Cortex of kidney (tissue), 1 donor: Measurements from ENCODE around the gene STYXL1.

Source experiments
- DNase-seq: peaks from one replicate; lab custom pipeline; 2025; lab: John Stamatoyannopoulos, UW

Gene STYXL1

DNA sequence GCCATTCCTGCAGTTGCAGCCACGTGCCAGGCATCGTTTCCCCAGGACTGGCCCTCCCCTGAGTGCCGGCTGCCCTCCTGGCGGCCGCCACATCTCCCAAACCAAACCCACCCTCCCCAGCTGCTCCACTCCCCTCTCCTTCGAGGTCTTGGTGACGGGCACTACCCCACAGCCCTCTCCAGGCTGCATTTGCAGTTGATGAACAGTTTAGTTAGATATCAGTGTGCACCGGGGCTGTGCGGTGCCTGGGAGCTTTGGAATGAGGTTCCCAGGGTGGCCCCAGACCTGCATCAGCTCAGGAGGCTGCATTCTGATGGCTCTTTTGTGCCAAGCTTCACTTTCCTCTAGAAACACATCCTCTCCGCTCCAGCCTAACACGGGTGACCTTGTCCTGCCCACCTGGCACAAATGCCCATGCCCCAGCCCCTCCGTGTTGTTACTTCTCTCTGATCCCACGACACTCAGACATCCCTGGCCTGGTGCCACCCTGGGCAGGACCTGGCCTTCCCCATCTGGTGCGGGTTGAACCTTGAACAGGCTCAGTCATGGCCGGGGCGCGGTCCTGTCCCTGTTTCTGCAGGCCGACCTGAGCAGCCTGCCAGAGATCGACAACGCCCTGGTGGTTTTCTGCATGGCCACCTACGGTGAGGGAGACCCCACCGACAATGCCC is 67.9 kb downstream of the STYXL1 start:
- DNase-seq: no peak

DNA sequence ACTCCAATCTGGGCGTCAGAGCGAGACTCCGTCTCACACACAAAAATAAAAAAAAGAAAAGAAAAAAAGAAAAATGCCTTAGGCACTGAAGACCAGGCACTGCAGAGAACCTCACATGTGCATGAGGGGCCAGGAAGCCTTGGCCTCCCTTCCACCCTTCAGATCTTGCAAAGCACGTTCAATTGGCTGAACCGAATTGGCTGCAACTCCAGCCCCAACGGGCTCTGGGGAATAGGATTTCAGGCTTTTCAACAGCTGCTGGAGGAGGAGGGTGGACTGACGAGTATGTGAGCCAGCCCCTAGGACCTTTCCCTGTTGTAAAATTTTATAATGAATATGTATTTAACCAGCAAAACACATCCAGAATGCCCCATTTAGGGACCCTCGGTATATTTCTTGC is 70.1 kb downstream of the STYXL1 start:
- no peak for DNase-seq

DNA sequence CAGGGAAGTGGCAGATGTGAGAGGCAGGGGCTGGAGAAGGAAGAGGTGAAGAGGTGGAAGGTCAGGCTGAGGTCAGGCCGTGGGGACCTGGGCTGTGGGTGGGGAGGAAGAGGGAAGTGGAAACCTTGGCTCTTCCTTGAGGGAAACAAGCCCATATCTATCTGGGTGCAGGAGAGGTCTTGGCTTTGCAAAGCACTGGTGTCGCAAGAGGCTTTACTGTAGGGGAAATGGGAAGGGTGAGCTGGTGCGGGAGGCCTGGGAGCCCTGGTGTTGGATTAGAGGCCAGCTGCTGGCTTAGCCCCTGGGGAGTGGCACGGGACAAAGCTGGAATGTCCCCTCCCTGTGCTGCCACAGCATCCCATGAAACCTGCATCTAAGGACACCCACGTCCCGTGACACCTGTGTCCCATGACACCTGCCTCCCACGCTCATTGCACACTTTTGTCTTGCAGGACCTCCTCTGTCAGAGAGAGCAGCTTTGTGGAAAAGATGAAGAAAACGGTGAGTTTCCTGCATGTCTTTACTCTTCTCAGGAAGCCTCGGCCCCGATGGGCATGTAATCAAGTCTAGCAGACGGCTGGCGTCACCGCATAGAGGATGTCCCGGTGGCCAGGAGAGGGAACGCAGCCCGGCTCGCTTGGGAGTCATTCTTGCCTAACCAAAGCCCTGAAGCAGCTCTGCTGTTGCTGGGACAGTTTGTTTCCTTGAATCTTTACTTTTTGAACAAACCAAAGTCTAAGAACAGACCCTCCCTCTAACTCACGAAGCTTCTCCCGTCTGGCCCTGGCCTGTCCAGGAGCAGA is 75.6 kb downstream of the STYXL1 start:
- DNase-seq: no peak

DNA sequence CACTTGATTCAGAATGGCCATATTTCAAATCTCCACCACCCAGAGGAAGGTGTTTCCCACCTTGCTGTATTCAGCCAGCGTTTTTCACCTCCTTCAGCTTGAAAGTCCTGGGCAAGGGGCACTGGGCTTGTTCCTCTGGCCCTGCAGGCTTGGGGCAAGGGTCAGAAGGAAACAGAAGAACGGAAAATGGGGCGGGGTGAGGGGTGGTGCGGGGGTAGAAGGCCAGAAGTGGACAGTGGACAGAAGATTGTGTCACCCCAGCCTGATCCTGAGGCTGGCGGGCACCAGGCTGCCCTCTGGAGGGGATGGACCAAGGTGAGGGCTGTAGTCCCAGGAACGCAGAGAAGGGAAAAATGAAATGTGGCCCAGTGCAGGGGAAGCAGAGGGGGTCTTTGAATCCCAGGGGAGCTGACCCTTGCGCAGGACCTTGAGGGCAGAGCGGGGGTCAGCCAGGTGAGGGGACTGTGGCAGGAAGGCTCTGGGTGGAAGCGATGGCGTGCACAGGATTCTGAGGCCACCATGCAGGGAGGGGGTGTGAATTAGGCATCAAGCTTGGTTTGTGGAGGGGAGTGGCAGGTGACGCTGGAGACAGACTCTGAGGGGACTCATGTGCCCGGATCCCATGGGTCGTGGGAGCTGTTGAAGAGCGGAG is 76.4 kb downstream of the STYXL1 start:
- DNase-seq: no peak

DNA sequence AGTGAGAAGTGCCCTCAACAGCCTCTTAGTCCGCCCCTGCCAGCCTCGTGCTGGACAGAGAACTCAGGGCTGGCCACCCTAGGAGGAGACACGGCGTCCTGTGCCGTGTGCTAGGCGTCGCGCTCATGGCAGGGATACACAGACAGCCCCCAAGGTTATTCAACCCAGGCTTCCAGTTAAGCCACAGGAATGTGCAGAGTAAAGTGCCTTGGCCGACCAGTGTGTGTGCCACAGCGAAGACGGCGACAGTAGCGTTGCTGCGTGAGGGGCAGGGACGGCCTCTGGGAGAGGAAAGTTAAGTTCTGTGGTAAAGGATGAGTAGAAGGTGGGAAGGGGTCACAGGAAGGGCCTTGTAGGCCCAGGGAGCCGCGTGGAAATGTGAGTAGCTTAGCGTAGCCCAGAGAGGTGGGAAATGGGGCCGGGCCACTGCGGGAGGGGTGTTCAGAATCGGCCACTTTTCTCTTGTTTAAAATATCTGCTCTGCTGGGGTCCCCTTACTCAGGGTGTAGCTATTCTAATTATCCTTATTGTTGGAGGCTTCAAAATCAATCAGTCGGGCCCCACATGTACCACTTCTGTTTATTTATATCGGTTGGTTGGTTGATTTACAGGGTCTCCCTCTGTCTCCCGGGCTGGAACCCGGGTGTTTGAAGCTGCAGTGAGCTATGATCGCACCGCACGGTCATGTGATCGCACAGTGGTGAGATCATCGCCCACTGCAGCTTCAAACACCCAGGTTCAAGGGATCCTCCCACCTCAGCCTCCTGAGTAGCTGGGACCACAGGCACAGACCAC is 77.9 kb downstream of the STYXL1 start:
- no peak for DNase-seq

- no peak for DNase-seq
Observed at GRCh38 chr7:75969182-75969581, 78.6 kb downstream of the STYXL1 start.

GRCh38 chr7:75968561-75969001 is 79.2 kb downstream of the STYXL1 start:
- DNase-seq: no peak

DNA sequence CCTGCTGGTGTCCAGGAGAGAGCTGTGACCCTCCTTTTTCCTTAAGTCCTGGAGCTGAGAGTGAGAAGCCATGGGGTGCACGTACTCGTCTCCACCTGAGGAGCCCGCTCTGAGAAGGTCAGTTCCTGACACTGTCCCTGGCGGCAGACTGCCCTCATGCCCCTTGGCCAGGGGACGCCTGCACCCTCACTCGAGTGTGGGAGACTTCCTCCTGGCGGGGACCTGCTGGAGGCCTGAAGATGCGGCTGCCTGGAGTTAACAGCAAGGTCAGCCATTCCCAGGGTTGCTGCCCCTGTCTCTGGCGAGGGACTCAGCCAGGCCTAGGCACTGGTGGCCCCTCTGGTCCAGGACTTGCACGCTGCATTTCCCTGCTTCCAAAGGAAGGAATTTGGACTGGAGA is 79.8 kb downstream of the STYXL1 start:
- no peak for DNase-seq

- DNase-seq: no peak
Observed at GRCh38 chr7:75967487-75967997, 80.3 kb downstream of the STYXL1 start.

DNA sequence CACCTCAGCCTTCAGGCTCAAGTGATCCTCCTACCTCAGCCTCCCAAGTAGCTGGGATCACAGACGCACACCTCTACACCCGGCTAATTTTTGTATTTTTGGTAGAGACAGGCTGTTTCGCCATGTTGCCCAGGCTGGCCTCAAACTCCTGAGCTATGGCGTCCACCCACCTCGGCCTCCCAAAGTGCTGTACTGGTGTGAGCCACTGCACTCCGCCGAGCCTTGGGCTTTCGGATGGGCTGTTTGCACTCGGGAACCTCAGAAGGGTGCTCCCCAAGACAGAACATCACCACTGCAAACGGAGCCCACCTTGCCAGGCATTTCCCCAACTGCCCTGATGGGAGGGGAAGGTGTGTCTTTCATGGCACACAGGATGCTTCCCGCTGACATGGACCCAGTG is 80.7 kb downstream of the STYXL1 start:
- DNase-seq: no peak

DNA sequence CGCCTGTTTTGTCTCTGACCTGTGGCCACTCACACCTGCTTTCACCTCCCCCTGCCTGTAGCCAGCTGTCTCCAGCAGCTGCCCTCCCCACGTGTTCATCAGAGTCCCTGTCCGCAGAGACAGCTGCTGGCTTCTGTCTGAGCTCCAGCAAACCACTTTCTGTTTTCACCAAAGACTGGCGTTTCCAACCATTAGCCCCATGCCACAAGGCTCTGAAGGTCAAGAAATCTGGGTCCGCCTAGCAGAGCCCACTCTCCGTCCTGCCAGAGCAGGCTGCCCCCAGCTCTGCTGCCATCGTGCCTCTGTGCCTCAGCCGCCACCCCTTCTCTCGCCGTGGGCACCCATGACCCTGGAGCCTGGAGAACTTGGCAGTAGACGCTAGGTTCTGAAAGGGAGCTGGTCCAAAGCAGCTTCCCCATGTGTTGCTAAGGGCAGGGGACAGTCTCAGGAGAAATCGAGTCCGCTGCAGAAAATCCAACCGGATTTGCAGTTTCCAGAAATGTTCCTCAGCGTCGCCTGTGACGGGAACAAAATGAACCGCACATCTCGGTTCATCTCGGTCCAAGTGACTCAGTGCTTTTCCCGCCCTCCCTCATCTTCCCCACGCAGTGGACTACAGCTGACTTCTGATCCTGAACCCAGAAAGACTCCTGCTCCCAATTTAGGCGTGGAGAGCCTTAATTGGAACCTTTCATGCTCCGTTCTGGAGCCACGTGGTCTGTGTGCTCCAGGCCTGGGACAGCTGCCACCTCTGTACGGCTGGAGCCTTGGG is 81.4 kb downstream of the STYXL1 start:
- no peak for DNase-seq

DNA sequence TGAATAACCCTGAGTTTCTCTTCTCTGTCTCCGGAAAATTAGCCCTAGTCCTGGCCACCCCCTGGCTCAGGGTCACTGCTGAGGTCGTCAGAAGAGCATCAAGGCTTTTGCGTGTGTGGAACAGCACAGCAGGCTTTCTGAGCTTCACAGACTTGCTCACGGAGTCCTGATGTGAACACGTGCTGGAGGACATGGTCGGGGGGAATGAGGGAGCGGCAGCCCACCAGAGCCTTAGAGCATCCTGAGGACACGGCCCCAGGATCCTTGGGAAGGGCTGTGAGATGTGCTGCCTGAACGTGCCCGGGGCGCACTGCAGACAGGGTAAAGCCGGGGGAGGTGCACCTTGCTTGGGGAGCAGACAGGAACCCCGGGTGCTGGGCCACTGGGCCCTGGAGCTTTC is 82.2 kb downstream of the STYXL1 start:
- no peak for DNase-seq

- no peak for DNase-seq
Observed at GRCh38 chr7:75963381-75963995, 84.3 kb downstream of the STYXL1 start.

DNA sequence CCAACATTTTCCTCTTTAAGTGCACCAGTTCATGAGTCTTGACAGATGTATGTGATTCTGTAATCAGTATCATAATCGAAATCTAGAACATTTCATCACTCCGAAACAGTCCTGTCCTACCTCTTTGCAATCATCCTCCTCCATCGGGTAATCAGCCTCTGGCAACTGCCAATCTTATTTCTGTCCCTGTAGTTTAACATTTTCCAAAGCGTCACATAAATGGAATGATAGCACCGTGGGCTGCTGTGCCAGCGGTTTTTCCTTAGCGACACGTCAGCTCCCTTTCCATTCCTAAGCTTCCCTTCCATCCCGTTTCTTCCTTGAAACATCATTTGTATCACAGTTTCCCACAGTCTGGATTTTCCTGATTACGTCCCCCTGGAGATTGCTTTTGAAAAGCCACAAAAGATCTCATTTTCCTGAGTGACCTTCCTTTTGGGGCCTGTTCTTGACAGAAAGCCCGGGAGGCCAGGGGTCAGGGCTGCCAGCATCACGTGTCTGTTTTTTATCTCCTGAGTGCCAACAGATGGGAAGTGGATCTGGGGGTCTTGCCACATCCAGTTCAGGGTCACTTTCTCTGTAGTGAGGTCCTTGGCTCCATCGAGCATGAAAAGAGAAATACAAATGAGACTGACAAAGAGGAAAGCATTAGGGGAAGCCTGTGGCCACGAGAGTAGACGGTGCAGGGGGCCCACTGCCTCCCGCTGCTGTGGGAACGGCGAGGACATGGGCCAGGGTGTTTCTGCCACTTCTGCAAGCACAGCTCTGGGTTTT is 85.0 kb downstream of the STYXL1 start:
- DNase-seq: no peak

DNA sequence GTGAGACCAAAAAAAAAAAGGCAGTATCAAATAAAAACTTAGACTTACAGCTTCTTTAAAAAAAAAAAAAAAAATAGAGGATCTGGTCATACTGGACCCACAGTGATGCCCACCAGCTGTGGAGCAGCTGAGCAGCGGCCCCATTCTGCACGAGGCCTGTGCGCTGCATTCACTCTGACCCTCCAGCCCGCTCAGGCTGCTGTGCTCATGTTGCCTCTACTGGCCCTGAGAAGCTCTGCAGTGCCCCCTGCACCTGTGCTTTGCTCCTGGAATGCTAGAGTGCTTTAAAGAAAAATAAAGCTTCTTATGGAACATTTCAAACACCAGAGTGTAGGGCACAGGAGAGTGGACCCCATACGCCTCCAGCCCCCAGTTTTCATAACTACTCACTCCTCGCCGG is 86.6 kb downstream of the STYXL1 start:
- DNase-seq: no peak

- DNase-seq: no peak
Observed at GRCh38 chr7:75960372-75960771, 87.4 kb downstream of the STYXL1 start.

GRCh38 chr7:75958802-75959543 is 88.8 kb downstream of the STYXL1 start:
- no peak for DNase-seq

GRCh38 chr7:75957021-75957736 is 90.6 kb downstream of the STYXL1 start:
- no peak for DNase-seq
